ENCODE results near the gene ELF5. TPM values are rescaled to one million over a fixed set of nuclear protein-coding genes. Genes with fewer than 3 reads are reported as not detected.
A peak's percentile ranks its signal among the peaks of the same experiment; 100 is the strongest.

ELF5 gene
- total and polyA plus RNA-seq, 4 donors: 0.06 to 0.37 (median 0.08) TPM; not detected in 1

- H3K4me1 ChIP-seq (ENCODE audit: control insufficient read depth in 4 of 4, insufficient read depth in 4 of 4, low read length in 3 of 4): peaks cover 7 to 60% (median 43%) of the 10 kb centered on the region in 4 donors
- WGBS: under 1% methylated on average over 62 of the region's 62 CpGs
- H3K9me3 ChIP-seq (ENCODE audit: control insufficient read depth in 4 of 4, low read length in 3 of 4): no peaks in the 10 kb centered on the region
- no peak for TF ChIP-seq MAX (IDR thresholded peaks at IDR 0.05)
- peak; percentile 31 to 39 for TF ChIP-seq JUND (IDR thresholded peaks at IDR 0.05)
- TF ChIP-seq NR2F2 (IDR thresholded peaks at IDR 0.05): no peak
- peak; percentile 76 to 85 for TF ChIP-seq RXRA (IDR thresholded peaks at IDR 0.05)
- TF ChIP-seq REST (IDR thresholded peaks at IDR 0.05): no peak
- TF ChIP-seq RAD21 (IDR thresholded peaks at IDR 0.05): no peak
- no peak for TF ChIP-seq ATF3 (IDR thresholded peaks at IDR 0.05)
- peak; percentile 50 for TF ChIP-seq TAF1 (conservative IDR thresholded peaks at IDR 0.05)
- TF ChIP-seq GABPA (IDR thresholded peaks at IDR 0.05 in 1 of 2, conservative IDR thresholded peaks at IDR 0.05 in 1 of 2): no peak
- TF ChIP-seq SP1 (IDR thresholded peaks at IDR 0.05): peak; percentile 88
- peak; percentile 72 to 92 for TF ChIP-seq EGR1 (IDR thresholded peaks at IDR 0.05; ENCODE audit: low read depth in 2 of 2)
- peak; percentile 57 for TF ChIP-seq YY1 (IDR thresholded peaks at IDR 0.05)
- no peak for TF ChIP-seq CTCF (IDR thresholded peaks at IDR 0.05; ENCODE audit: low read depth, low read length, missing input control)
- TF ChIP-seq FOXA1 (IDR thresholded peaks at IDR 0.05): no peak
- peak in 1 of 2 donors; percentile 3 for TF ChIP-seq HNF4A (conservative IDR thresholded peaks at IDR 0.05)
- no peak for TF ChIP-seq FOXA2 (IDR thresholded peaks at IDR 0.05)
- no peak for TF ChIP-seq ZBTB33 (IDR thresholded peaks at IDR 0.05)
- no peak for TF ChIP-seq HNF4G (IDR thresholded peaks at IDR 0.05)
- DNase-seq (ENCODE audit: low spot score): peak; percentile 99
- peak within 1 kb of the TSS; percentile 92 to 96 for H3K27ac ChIP-seq (ENCODE audit: low read depth in 1 of 2, low read length in 2 of 2)
- H3K27me3 ChIP-seq (ENCODE audit: control insufficient read depth in 4 of 4, insufficient read depth in 4 of 4, low read length in 3 of 4): no peaks in the 10 kb centered on the region
- peaks cover 0 to 4% (median 2%) of the 10 kb centered on the region in 4 donors for H3K36me3 ChIP-seq (ENCODE audit: control insufficient read depth in 4 of 4, insufficient read depth in 3 of 4, low read depth in 1 of 4, low read length in 3 of 4)
- H3K9ac ChIP-seq (ENCODE audit: low read depth in 1 of 2, low read length in 2 of 2): peak within 1 kb of the TSS; percentile 48 to 92
- peak within 1 kb of the TSS; percentile 69 to 94 (median 75) for H3K4me3 ChIP-seq (ENCODE audit: low read depth in 1 of 3, low read length in 3 of 3)
These were observed 74.8 kb downstream of the ELF5 start, which contains the start of gene CAT for GRCh38 chr11:34438529-34439507. Gene CAT, plus strand, starts transcription at chr11:34438934. Its CDS starts 80 bp downstream, at chr11:34439014.
